ENCODE results near the gene RBM19.
"Not testable (repeated sequence)": the region's sequence is repeated elsewhere in the genome, so short reads cannot be mapped to it uniquely, and the experiment has no call there.

The RBM19 gene

DNA sequence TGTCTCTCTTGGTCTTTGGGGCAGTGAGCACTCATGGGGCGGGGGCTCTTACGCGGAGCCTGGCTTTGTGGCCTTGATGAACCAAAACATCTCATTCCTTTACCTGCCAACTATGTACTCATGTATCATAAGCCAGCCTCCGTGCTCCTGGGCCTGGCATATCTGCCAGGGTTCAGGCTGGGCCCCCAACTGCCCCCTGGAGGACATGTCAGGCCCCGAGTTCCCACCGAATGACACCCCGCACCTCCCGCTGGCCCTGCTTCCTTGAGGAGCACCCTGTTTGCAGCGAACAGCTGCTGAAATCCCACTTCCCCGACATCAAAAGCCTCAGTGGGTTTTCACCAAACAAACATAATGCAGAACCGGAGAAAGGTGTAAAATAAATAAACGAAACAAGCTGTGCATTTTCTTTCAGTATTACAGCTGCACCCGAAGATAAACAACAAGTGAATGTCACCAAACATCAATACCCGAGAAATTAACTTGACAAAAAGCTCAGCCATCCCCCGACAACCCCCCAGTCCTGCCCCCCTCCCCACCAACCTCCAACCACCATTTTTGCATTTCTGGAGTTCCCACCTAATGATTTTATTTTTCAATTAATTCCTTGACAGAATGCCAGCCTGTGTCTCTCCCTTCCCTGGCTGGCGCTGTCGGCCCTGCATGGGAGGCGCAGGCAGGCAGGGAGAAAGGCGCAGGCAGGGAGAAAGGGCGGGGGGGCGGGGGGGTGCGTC lies 139.2 kb downstream of the RBM19 start:
- FAIRE-seq: no peak

DNA sequence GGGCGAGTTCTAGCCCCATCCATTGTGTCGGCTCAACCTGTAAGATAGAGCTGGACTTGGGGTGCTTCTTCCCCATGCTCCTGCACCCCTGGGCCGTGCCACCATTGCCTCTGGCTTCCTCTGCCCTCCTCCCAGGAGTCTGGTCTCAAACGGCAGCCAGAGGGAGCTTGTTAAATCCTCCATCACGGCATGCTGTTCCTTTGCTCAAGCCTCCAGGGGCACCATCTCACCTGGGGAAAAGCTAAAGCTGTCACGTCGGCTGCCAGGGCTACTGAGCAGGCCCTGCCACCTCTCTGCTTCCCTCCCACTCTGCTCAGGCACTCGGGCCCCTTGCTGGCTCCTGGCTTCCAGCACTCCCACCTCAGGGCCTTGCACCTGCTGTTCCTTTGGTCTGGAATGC lies 140.4 kb downstream of the RBM19 start:
- FAIRE-seq: no peak

DNA sequence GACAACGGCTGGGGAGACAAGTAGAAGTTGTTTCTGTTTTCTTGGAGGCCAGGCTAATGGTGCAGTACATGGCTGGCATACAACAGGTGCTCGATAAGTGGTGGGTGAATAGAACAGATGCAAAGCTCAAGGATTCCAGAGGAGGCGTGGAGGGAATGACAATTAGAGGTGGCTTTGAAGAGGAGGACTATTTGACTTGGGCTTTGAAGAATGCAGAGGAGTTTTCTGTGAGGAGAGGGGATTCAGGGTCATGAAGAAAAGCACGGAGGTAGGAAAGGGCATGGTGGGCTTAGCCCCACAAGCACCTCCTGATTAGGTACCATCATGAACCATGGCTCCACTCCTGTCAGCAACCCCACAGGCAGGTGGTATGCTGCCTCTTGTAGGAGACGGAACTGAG lies 142.3 kb downstream of the RBM19 start:
- no peak for FAIRE-seq

DNA sequence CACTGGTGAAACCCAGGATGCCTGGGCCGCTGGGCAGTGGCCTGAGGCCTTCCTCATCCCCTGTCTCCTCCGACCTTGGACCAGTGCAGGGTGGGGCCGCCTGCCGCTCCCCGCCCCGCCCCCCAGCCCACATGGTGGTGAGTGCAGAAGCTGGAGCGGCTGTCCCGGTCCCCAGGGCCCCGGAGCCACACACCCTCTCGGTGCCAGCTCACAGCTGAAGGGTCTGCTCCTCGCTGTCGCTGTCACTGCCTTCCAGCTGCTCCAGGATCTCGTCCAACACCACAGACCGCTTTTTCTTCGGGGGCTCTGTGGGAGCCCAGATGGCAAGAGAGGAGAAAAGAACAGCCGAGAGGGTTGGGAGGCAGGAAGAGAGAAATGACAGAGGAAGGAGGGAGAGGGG lies 143.1 kb downstream of the RBM19 start:
- no peak for FAIRE-seq

DNA sequence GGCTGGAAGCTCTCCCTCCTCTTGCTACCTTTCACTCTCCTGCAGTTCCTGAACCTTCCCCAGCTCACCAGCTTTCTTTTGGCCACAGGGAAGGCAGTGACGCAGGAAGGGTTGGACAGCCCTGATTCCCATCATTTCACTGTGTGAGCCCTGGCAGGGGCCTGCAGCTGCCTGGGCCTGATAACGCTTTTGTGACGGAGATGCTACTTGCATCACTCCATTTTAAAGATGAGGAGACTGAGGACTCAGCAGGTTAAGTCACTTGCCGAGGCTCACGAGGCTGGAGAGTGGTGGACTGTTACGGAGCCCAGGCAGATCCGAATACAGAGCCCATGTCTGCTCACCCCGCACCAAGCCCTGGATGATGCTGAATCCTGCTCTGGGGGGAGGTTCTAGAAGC lies 145.3 kb downstream of the RBM19 start:
- no peak for FAIRE-seq

DNA sequence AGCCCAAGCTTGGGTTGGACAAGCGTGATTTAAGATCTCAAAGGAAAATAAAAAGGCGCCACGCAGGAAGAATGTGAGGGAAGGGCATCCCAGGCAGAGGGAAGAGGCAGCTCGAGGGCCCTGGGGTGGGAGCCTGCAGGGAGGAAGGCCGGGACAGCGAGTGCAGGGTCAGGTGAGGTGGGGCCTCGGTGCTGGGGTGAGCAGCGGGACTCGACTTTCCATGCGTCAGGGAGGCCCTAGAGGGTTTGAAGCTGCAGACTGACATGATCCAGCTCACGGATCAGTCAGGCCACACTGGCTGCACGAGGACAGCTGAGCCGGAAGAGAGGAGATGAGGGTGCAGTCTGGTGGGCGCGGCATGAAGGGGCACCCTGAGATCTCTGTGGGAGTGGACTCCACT lies 145.8 kb downstream of the RBM19 start:
- no peak for FAIRE-seq

DNA sequence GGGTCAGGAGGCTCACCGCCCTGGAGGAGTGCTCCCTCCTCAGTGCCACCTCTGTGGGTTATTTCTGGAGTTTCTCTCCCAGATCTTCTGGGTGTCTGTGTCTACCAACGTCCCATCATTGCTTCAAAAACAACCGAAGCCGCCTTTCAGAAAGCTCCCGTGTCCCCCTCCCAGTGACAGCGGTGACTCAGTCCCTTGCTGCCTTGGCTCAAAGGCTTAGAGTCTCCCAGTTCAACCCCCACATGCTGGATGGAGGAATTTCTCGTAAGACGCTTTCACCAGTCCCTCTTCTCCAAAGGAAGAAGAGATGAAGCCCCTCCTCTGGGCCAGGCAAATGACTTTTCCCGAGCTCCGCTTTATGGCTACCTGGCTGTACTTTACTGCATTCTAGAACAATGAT lies 146.6 kb downstream of the RBM19 start:
- no peak for FAIRE-seq

DNA sequence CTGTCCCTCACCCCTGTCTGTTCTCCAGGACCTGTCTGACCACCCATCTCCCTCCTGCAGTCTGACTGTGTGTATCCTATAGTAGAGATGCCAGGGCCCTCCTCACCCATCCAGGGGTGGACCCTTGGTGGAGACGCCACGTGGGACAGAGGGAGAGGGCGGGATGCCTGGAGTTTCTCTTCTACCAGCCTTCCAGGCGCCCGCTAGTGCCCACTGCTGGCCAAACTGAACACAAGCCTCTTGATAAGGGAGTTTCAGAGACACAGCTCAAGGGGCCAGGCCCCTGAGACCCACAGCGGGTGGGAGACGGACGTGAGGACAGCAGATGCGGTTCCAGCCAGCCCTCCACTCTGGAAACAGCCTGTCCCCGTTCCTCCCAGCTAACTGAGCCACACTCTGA lies 147.3 kb downstream of the RBM19 start:
- no peak for FAIRE-seq

DNA sequence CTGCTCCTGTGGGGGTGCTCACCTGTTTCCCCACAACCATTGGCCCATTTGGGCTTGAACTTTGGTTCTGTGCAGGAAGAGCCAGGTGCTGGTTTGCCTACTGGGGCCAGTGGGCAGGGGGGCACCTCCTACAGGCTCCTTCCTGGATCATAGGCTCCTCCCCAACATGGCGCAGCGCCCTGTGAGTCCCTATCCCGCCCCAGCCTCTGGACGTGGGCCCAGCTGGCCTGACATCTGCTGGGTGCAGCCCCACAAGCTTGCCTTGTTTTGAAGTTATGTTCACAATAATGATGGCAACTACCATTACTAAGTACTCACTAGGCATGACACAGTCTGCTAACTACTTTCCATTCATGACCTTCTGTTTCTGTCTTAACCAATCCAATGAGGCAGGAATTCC lies 147.8 kb downstream of the RBM19 start:
- FAIRE-seq: no peak

DNA sequence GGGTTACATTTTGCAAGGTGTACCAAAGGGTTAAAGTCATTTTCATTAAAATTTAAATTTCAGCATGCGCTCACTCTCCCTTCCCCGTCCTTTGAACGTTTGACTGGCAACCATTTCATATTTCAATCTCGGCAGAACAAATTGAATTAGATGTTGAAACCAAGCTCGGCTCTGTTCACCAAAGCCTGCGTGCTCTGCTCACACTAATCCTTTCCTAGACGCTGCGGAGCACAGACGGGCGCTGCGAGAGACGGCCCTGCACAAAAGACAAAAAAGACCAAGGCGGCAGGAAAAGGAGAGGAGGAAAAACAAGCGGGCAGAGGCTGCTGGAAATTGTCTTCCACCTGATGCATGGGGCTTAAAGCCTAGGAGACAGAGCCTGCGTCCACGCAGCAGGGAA lies 149.3 kb downstream of the RBM19 start:
- no peak for FAIRE-seq

DNA sequence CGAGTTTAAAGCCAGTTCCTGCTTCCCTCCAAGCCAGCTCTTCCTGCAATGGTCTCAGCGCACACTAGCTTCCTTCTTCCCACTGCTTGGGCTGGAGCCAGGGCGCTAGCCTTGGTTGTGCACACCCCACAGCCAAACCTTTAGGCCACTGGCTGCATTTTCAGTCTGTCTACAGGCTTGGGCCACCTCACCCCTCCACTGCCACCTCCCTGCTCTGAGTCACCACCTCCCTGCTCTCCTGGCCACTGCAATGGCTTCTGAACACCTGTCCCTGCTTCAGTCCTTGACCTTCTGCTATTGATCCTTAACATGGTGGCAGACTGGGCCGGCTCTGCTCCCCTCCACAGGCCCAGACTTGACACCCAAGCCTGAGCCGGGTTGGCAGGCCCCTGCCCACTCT lies 151.1 kb downstream of the RBM19 start:
- FAIRE-seq: no peak

DNA sequence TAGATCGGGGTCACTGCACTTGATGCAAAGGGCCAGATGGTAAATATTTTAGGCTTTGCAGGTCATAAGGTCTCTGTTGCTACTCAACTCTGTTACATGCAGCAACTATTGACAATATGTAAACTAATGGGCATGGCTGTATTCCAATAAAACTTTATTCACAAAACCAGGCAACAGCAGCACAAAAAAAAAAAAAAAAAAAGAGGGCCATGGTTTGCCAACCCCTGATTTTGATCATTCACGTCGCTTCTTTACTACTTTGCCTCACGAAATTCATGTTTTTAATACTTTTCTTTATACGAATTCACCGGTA lies 152.9 kb downstream of the RBM19 start:
- no peak for FAIRE-seq

DNA sequence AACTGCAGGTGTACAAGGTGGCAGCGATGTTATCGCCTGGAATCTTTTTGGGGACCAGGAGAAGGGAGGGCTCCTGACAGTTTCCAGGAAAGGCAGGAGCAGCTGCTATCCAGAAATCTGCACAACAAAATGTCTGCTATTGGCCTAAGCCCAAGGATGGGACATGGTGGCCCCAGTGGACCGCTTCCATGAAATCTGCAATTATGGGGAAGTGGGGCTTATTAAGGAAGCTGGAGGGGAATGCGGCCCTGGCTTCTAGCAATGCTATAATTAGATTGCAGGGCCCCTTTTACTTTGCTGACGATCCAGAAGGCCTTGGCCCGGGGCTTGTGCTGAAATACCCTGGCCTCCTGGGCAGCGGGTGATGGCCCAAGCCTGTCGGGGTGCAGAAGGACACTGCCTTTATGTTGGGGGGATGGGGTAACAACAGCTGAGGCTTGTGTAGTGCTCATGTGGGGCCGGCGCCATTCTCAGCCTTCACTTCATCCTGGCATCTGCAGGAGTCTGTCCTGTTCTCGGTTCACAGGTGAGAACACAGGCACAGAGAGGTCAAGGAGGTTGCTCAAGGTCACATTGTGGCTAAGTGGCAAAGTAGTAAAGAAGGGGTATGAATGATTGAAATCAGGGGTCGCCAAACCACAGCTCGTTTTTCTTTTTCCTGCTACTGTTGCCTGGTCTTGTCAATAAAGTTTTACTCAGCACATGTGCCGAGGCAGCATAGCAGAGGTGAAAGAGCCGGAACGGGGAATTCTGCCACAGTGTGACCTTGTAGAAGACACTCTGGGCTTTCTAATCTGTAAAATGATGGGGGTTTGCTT lies 153.5 kb downstream of the RBM19 start:
- no peak for FAIRE-seq

DNA sequence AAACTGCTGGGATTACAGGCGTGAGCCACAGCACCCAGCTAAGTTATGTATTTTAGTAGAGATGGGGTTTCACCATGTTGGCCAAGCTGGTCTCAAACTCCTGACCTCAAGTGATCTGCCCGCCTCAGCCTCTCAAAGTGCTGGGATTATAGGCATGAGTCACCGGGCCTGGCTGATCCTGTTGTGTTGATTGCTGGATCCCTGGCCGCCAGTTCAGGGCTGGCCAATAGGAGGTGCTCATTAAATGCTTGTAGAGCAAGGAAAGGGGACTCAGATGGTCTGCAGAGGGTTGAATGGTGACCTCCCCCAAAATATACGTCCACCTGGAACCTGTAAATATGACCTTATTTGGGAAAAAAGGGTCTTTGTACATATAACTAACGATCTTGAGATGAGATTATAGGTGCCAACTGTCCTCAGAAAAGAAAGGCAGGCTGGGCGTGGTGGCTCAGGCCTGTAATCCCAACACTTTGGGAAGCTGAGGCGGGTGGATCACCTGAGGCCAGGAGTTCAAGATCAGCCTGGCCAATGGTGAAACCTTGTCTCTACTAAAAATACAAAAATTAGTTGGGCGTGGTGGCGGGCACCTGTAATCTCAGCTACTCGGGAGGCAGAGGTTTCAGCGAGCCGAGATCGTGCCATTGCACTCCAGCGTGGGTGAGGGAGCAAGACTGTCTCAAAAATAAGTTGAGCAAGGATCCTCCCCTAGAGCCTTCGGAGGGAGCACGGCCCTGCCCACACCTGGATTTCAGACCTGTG lies 156.5 kb downstream of the RBM19 start:
- FAIRE-seq: not testable (repeated sequence)

DNA sequence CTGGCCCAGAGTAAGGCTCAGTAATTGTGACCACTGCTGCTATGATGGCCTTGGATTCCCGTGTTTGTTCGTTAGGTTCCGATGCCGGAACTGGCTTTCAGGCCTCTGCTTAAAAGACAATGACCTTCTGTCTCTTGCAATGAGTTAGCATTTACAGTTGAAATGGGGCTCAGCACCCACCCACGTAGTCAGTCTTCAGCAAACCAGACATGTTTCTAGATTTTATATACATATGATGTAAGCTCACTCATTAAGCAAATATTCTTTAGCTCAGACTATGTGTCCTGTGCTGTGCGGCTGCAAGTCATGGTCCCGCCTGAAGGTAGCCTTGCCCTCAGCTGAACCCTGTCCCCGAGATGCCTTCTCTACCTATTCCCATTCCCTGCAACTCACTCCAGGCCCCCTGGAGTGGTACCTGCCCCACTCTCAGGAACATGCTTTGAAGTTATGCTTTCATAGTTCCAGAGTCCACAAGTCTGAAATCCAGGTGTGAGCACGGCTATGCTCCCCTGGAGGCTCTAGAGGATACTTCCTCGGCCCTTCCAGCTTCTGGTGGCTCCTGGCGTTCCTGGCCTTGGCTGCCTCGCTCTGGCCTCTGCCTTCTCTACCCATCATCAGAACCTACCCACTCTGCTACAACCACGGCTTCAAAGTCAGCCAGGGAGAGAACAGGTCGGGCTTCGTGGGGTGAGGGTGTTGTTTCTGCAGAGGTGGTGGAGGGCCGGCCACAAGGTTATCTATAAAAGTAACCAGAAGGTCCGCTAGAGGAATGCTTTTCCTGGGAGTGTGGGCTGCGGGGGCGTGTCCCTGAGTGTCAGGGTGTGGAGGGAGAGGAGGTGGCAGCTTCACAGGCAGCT lies 157.8 kb downstream of the RBM19 start:
- no peak for FAIRE-seq

DNA sequence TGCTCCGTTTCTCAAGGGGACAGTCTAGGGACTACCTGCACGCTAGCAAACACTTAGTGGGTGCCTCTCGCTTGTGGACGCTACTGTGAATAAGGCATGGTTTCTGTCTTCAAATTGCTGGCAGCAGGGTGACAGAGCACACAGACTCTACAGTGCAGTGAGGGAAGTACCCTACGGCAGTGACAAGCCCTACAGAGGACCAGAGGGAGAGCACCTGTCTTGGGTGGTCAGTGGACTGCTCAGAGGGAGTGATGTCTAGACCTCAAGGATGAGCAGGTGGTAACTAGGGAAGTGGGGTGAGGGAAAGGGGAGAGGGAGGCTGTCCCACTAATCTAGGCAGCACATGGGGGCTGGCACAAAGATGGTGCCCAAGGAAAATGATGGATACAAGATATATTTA lies 160.5 kb downstream of the RBM19 start:
- FAIRE-seq: no peak

DNA sequence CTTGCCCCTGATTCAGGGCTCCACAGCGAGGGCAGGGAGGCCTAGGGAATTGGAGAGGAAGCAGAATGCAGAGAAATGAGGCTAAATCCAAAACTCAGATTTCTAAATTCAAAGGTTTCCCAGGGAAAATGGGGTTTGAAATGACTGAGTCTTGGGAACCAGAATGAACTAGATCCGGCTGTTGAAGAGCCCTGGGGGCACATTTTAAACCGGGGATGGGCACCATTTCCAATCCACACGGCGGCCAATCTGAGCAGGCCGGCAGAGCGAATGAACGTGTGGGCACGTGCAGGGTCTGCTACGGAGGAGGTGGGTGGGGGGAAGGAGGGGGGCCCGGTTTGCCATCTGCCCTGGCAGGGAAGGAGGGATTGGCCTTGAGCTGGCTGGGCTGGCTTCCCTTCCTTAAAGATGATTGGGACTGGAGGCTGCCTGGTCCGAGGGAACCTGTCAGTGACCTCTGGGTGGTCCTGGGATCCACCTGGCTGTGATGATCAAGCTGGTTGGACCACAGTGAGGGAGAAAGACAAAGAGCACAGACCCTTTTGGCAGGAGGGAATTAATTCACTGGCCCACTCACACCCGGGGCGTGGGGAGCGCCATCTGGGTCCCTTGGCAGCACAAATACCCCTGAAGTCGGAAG lies 161.0 kb downstream of the RBM19 start:
- no peak for FAIRE-seq

DNA sequence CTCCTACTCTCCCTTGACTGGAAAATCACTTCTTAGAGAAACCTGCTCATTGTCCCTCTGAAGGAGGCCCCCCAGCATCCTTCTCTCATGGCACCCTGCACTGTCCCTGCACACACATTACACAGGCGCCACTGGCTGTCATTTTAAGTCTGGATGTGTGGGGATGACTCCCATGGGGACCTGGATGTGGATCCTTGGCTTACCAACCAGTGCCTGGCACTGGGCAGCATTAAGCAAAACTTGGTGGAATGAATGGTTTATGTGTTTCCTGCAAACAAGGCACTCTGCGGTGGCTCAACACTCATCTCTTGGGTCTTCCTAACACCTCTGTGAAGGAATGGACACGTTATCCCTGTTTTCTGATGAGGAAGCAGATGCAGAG lies 162.4 kb downstream of the RBM19 start:
- FAIRE-seq: no peak

DNA sequence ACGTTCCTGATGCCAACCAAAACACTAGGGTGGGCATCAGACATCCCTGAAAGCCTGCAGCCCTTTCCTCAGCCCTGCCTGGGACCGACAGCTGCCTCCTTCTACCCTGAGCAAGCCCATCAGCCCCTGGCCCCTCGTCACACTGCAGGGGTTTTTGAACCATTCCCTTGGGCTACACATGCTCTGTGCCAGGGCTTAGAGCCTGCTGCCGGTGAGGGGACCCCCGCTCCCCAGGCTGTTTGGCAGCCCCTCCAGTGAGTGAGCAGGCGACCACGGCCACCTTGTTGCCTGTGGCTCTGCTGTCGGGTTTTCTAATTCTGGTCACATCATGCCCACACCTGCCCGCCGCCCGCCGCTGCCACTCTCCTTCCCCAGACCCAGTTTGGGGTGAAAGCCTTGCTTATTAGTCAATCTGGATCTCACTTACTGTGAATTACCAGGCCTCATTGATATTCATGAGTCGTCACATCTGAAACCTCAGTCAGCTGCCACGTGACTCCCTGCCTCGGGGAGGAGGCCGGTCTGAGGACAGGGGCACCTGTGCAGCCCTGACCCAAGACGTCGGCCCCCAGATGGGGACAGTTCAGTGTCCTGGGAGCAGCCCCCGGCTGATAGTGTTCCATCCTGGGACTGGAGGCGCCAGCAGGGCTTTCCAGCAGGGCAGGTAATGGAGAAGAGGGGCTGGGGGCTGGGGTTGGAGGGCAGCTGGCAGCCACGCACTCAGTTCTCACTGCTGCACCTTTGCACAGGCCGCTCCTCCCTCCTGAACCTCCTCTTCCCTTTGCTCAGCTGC lies 163.0 kb downstream of the RBM19 start:
- FAIRE-seq: no peak

DNA sequence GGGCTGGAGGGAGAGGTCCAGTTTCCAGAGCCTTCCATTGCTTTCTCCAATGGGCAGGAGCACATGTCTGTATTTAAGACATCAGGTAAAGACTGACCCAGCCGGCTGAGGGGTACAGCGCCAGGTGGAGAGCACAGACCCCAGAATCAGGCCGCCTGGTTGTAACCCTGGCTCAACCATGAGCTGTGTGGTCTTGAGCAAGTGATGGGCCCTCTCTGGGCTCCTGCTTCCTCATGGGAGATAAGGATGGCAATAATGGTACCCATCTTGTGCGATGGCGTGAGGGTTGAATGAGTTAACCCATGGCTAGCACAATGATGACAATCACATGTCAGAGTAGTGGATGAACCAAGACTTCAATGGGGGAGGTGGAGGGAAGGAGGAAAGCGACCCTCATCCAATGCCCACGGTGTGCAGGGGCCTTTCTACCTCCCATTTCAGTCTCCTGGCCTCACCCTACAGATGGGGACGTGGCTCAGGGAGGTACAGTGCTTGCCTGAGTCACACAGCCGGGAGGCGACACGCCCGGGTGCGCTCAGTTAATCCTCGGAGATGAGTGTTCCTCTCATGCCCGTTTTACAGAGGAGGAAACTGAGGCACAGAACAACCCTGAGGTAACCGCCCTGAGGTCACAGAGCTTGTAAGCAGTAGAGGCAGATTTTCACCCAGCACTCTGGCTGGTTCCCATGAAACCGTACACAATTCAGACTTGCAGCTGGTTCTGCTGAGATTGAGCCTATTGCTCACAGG lies 163.9 kb downstream of the RBM19 start:
- FAIRE-seq: no peak

DNA sequence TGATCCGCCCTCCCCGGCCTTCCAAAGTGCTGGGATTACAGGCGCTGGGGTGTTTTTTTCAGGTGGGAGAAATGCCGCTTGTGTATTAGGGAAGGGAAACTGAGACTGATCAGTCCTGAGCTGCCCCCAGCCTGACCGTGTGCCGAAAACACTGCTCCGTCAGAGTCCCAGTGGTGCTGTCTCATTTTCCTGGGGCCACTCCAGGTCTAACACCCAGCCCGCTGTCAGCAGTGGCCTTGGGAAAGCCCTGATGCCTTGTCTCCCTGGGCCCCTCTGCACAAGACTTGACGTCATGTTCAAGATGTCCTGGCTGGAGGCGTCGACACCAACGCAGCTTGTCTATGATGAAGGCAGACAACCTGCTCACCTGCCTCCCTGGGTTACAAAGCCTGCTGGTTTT lies 165.9 kb downstream of the RBM19 start:
- FAIRE-seq: no peak

Measured in colon (tissue), 2 donors.